Measurements from ENCODE around the gene GLI3.

The GLI3 gene

GRCh38 chr7:42235741-42236161 lies 1.3 kb downstream of the GLI3 start:
- no peak for DNase-seq

DNA sequence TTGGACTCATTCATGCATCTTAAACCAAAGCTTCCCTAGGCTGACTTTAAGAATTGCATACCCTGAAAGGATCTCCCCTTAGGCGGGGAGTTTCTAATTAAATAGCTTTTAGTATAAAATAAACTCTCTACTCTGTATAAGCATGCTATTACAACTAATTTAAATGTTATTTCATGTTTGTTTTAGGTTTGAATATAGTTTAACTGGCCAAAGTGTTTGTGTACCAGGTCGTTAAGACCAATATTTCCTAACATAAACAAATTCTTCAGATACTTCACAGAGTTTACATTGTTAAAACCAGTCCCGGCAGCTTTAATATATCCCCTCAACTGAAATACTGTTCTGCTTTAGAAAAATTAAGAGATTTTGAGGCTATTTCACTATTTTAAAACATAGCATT lies 2.3 kb downstream of the GLI3 start:
- DNase-seq = no peak

- no peak for DNase-seq
These were observed 3.2 kb downstream of the GLI3 start for GRCh38 chr7:42233695-42234331.

- DNase-seq = no peak
These were observed 3.8 kb downstream of the GLI3 start for GRCh38 chr7:42233171-42233570.

GRCh38 chr7:42232275-42232674 lies 4.7 kb downstream of the GLI3 start:
- DNase-seq = peak in 1 of 4 experiments; percentile 2

- no peak for DNase-seq
These were observed 5.8 kb downstream of the GLI3 start for GRCh38 chr7:42231043-42231787.

- DNase-seq = no peak
These were observed 8.9 kb downstream of the GLI3 start for GRCh38 chr7:42227936-42228591.

- DNase-seq = no peak
These were observed 9.5 kb downstream of the GLI3 start for GRCh38 chr7:42227541-42227935.

DNA sequence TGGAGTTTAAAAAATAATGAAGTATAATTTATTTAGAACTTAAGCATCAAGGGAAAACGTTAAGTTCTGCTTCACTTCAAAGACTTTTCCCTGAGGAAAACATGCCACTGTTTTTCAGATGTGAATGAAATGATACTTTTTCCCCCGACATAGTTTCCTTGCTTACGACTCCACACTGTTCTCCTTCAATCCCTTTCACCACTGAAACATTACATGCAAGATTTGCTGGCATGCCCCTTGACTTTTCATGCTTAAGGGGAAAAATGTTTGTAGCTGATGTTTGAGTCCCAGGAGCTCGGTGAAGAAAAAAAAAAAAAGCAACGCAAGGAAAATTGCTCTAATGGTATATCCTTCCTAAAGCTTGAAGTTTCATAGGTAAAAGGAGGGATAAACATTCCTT lies 10.0 kb downstream of the GLI3 start:
- DNase-seq = no peak

DNA sequence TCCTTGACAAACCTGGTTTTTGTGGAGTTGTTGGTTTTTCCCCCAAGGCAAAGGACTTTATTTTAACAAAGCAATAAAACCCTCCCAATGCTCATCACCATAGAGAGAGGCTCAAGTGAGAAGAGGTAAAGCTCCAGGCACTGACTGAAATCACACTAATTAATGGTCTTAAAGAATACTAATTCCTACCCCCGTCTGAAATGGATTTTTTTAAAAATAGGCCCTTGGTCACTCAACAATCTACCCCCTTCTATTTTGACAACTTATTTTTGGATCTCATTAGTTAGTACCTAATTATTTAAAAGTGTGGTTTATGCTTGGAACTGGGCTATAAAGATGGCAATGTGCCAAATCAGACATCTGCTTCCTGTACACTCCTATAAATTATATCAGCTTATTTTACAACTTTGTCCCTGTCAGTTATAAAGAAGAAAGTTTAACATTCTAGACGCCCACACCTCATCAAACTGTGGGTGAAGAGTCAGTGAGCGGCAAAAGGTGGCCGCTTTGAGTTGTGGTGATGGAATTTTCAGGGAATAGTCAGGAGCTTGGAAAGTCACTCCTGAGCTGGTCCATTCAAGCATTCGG lies 10.6 kb downstream of the GLI3 start:
- no peak for DNase-seq

GRCh38 chr7:42224391-42225003 lies 12.5 kb downstream of the GLI3 start:
- DNase-seq = no peak

GRCh38 chr7:42222891-42223290 lies 14.1 kb downstream of the GLI3 start:
- no peak for DNase-seq

DNA sequence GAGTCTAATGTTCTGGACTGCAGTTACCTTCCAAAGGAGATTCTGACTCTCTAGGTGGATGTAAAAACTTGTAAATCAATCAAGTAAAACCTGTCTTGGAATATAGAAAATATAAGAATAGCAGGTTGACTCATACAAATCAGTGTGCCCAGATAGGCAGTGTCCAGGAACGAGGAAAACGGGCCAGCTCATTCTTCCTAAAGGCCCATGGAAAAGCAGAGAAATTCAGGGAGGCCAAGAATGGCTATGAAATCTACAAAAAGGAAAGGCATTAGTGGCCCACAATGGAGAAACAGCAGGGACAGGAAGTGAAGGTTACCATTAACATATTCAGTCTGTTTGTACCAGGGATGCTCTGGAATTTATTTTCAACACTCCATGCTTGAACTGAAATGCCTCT lies 14.9 kb downstream of the GLI3 start:
- no peak for DNase-seq

- DNase-seq = no peak
These were observed 15.7 kb downstream of the GLI3 start for GRCh38 chr7:42221304-42221703.

- no peak for DNase-seq
These were observed 17.6 kb downstream of the GLI3 start for GRCh38 chr7:42219447-42219846.

DNA sequence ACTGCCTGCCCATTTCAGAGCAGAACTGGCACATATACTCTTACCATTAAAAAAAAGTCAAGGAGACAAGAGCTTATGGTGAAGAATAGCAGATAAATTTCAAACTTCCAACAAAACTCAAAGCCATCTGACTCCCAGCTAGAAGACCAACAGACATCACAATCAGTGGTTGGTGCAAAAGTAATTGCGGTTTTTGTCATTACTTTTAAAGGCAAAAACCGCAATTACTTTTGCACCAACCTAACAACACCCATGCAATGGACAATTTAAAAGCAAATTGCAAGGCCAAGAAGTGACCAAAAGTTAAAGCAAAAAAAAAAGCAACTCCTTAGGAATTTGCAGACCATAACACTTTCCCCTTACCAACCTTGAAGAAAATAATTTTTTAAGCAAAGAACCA lies 18.8 kb downstream of the GLI3 start:
- no peak for DNase-seq

GRCh38 chr7:42217548-42217947 lies 19.5 kb downstream of the GLI3 start:
- no peak for DNase-seq

- no peak for DNase-seq
These were observed 20.0 kb downstream of the GLI3 start for GRCh38 chr7:42217053-42217452.

- DNase-seq = no peak
These were observed 22.8 kb downstream of the GLI3 start for GRCh38 chr7:42214060-42214679.

- DNase-seq = no peak
These were observed 23.9 kb downstream of the GLI3 start for GRCh38 chr7:42213093-42213492.

DNA sequence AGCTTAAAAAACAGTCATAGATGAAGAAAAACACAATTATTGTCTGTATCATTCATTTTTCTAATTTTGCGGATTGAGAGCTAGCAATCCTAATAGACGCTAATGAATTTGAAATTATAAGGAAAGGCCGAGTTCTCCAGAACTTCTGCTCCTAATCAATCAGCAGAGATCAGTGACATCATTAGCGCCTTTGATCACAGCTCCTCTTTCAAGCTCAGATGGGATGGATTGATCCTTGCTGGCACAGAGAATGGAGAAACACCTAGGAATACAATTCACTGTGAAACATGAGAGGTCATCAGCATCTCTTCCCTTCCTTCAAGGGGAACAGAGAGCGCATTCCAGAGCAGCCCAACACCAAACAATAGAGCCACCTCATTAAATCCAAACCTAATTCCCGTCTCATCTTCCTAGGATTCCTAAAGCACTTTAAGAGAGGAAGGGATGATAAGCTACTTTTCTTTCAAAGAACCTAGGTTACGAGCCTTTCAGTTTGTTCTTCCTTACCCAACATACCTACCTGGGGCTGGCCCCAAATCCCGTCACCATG lies 24.4 kb downstream of the GLI3 start:
- no peak for DNase-seq

- DNase-seq = no peak
These were observed 25.1 kb downstream of the GLI3 start for GRCh38 chr7:42211938-42212337.

Data from suppressor macrophage (primary cell).